Heart right ventricle (tissue), 16 donors: Measurements from ENCODE around the gene LRRN2. TPM values are rescaled to one million over a fixed set of nuclear protein-coding genes. Genes with fewer than 3 reads are reported as not detected.

ENCODE experiments used
- ATAC-seq, 8 donors: fragments of 200-7000 bp; cut with Tn5 transposase; one replicate each; pipeline ENCODE4 v1.9.1; 2020; ENCODE audit warnings: mild to moderate bottlenecking in 8 of 8, moderate library complexity in 8 of 8, moderate number of reproducible peaks in 1 of 8
- DNase-seq, 2 donors: peaks; one replicate each; pipeline ENCODE4 v3.0.0-alpha.2; 2020
- H3K27ac ChIP-seq, 10 donors: fragments of 200-600 bp; sonication (generic) in 2 of 10; one replicate each; pipeline versions ENCODE4 v1.5.0 to v1.8.0; 2020 to 2022; ENCODE audit warnings: mild to moderate bottlenecking in 3 of 10
- H3K27me3 ChIP-seq, 7 donors: fragments of 200-600 bp; one replicate each; pipeline ENCODE4 v1.8.0; 2021 to 2022; ENCODE audit warnings: mild to moderate bottlenecking in 2 of 7
- H3K36me3 ChIP-seq, 9 donors: fragments of 200-600 bp; sonication (generic) in 1 of 9; one replicate each; pipeline versions ENCODE4 v1.5.0 to v1.8.0; 2020 to 2022; ENCODE audit warnings: mild to moderate bottlenecking in 2 of 9
- H3K4me1 ChIP-seq, 9 donors: fragments of 200-600 bp; sonication (generic) in 1 of 9; one replicate each; pipeline versions ENCODE4 v1.5.0 to v1.8.0; 2020 to 2022; ENCODE audit warnings: mild to moderate bottlenecking in 4 of 9
- H3K4me3 ChIP-seq, 10 donors: fragments of 200-600 bp; sonication (generic) in 2 of 10; one replicate each; pipeline versions ENCODE4 v1.5.0 to v1.8.0; 2020 to 2022; ENCODE audit warnings: mild to moderate bottlenecking in 7 of 10, moderate library complexity in 2 of 10
- H3K9me3 ChIP-seq, 11 donors: fragments of 200-600 bp in 10 of 11; sonication (generic) in 2 of 11; one replicate each; pipeline versions ENCODE4 v1.5.0 to v1.8.0; 2013 to 2022; ENCODE audit warnings: mild to moderate bottlenecking in 2 of 11, control low read depth in 1 of 11, moderate library complexity in 1 of 11
- WGBS, 2 donors: extraction: QIAGEN DNeasy Blood & Tissue Kit; methylation state at CpG; one replicate each; pipeline ENCODE4 v1.1.7; 2013; ENCODE audit warnings: inconsistent platforms in 1 of 2; 5-methylcytosine and 5-hydroxymethylcytosine counted together
- intact Hi-C, 10 donors: fragments of 100-400 bp; cut with DNase I; formaldehyde crosslinking; loops; one replicate each; pipeline versions ENCODE4 v1.11.1 to v1.14.2; 2022
- polyA plus RNA-seq, 2 donors: library from polyadenylated mRNA; stranded (reverse); fragments of 200-250 nt; gene quantifications; one replicate each; pipeline ENCODE4 v1.2.3, GENCODE V29; 2013
- total RNA-seq, 10 donors: library from RNA; stranded (reverse); fragmentation: NEBNext Ultra II Directional in 3 of 10; extraction: Animal tissue kit (Norgen Biotek cat#: 25700) in 3 of 10; gene quantifications; one replicate each; pipeline versions ENCODE4 v1.2.1 to v1.2.4, GENCODE V29; 2021 to 2023
- TF ChIP-seq, protein P1 (sequence below), 9 donors: fragments of 200-600 bp; sonication (generic) in 2 of 9; IDR thresholded peaks; one replicate each; pipeline versions ENCODE4 v1.5.0 to v1.8.0; 2021 to 2022; ENCODE audit warnings: antibody characterized with exemption in 9 of 9, mild to moderate bottlenecking in 5 of 9, moderate library complexity in 1 of 9
- donor health status: Arrhythmogenic right ventricular cardiomyopathy.
- donor health status: ischemic (EF 13 %, LVEDD 7.1; RV severe dilation, severe dysfunction).
- donor health status: healthy with polysubstance abuse.
- donor health status: DM: no; HTN: yes; CAD: no.
- donor health status: DM: no; HTN: no; CAD: no.
- donor health status: ischemic (EF 25% LVEDD 6.9; RV normal size, moderate dysfunction).
- donor health status: ischemic (EF 25% LVEDD 5.7; RV mildly dilated, moderate dysfunction).
- donor health status: healthy.
- donor health status: DM: yes; HTN: yes; CAD: no.
- donor health status: Ischemic cardiomyopathy.
- donor health status: ischemic (EF 35%, LVEDD 5.7; RV mildly dilated, moderate dysfunction).
- donor health status: nonischemic (EF 11% LVEDD 7.7; RV severe dilation, severe dysfunction).
- donor health status: DM: yes; HTN: yes; CAD: no.
- donor health status: PGD.
- donor health status: ischemic (EF 29% LVEDD 5.4; RV normal size, mild dysfunction).
- donor health status: nonischemic (EF 23%, LVEDD 6.1; RV moderate dilation, normal function).

Gene LRRN2
- total and polyA plus RNA-seq, 12 donors = 0.73 to 2.9 (median 1.1) TPM

DNA sequence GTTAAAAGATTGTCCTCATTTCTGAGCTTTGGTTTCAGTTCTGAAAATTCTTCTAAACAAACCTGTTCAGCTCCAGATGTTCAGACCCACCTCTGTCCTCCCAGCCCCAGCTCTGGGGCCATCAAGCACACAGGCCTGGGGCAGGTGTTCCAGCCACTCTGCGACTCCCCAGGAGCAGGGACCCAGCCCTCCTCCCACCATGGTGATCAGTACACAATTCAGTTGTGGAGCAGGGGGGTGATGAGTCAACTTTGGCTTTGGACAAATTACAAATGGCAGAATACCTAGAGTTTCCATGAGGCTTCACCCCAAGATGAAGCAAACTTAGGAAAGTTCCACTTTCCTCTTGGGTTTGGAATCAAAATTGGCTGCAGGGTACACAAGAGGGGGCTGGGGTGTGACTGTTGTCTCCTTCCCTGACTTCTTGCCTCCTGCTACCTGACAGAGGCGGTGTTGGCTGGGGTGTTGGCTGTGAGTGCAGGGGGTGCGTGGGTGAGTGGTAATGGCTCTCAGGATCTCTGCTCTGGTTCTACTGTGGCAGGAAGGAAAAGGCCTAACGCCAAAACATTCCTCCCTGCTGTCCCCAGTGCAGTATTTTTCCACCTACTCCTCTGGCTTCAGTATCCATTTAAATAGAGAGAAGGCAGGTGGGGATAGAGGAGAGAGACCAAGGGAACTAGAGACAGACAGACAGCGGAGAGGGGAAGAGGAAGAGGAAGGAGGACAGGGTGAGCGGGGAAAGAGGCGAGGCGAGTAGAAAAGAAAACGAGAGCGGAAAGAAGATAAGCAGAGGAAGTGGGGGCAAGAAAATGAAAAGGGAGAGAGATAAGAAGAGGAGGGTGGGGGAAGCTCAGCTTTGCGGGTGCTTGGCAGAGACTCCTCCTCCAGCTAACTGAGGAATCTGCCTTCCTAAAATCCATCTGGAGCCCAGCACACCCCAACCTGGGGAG lies 20.6 kb upstream of the LRRN2 start:
- H3K36me3 ChIP-seq = no peaks in the 10 kb centered on the region
- 45 to 48% methylated on average over 11 of the region's 11 CpGs for WGBS, 2 donors
- intact Hi-C loops = no loop called here
- no peaks in the 10 kb centered on the region for H3K9me3 ChIP-seq
- no peak overlapping the region for H3K4me3 ChIP-seq
- TF ChIP-seq, protein P1, sequence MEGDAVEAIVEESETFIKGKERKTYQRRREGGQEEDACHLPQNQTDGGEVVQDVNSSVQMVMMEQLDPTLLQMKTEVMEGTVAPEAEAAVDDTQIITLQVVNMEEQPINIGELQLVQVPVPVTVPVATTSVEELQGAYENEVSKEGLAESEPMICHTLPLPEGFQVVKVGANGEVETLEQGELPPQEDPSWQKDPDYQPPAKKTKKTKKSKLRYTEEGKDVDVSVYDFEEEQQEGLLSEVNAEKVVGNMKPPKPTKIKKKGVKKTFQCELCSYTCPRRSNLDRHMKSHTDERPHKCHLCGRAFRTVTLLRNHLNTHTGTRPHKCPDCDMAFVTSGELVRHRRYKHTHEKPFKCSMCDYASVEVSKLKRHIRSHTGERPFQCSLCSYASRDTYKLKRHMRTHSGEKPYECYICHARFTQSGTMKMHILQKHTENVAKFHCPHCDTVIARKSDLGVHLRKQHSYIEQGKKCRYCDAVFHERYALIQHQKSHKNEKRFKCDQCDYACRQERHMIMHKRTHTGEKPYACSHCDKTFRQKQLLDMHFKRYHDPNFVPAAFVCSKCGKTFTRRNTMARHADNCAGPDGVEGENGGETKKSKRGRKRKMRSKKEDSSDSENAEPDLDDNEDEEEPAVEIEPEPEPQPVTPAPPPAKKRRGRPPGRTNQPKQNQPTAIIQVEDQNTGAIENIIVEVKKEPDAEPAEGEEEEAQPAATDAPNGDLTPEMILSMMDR (IDR thresholded peaks at IDR 0.05) = no peak
- peaks cover 0 to 24% (median 8%) of the 10 kb centered on the region in 7 donors for H3K27me3 ChIP-seq
- H3K27ac ChIP-seq = no peak overlapping the region
- DNase-seq = no peak
- peaks cover 0 to 13% (median 0%) of the 10 kb centered on the region in 9 donors for H3K4me1 ChIP-seq
- ATAC-seq = no peak

DNA sequence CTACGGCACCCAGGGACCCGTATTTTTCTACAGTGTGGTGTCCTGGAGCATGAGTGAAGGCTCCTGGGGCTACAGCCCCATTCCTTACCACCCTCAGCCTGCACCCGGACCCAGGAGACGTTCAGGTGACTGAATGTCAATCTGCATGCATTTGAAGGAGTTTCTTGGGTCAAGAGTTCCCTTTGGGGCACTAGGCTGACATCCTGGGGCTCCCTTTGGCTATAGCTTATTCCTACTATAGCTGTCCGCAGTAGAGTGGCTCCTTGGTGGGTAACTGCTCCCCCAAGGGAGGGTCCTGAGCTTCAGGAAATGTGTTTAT lies 19.9 kb upstream of the LRRN2 start:
- no peaks in the 10 kb centered on the region for H3K36me3 ChIP-seq
- intact Hi-C loops = no loop called here
- no peaks in the 10 kb centered on the region for H3K9me3 ChIP-seq
- no peak overlapping the region for H3K27ac ChIP-seq
- 88 to 96% methylated on average over 5 of the region's 5 CpGs for WGBS, 2 donors
- TF ChIP-seq, protein P1 (IDR thresholded peaks at IDR 0.05) = no peak
- H3K27me3 ChIP-seq = peaks cover 0 to 22% (median under 1%) of the 10 kb centered on the region in 7 donors
- no peak for ATAC-seq
- DNase-seq = no peak
- H3K4me1 ChIP-seq = peaks cover 0 to 13% (median 0%) of the 10 kb centered on the region in 9 donors
- H3K4me3 ChIP-seq = no peak overlapping the region

DNA sequence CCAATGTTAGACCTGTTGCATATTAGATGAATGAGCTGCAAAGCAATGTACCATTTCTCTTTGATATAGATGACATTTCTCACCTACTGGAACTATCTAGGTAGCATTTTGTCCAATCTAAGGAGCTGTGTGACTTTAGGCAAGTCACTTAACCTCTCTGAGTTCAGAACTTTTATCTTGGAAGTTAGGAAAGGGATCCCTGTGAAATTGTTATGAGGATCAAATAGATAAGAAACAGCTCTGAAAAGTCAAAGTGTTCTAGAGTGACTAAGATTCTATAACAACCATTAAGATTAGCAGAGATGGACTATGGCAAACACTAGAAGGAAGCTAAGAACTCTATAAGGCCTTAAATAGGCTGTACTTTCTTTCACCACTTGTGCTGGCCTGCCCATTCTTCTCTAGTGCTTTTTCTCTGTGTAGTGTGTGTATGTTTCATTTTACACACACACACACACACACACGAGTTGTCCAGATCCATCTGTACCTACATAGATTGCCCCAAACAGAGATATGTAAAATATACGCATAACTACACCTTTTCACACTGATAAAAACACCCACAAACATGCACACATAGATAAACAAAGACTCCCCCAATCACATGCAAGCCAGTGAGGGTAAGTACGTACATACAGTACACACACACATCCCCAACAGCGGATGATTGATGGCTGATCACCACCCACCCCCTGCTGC lies 19.4 kb upstream of the LRRN2 start:
- DNase-seq (no peak), ATAC-seq (no peak)
- Histone ChIP-seq H3K9me3 (no peaks in the 10 kb centered on the region), H3K4me3 (no peak overlapping the region), H3K27ac (no peak overlapping the region), H3K27me3 (peaks cover 0 to 22% (median 0%) of the 10 kb centered on the region in 7 donors), H3K36me3 (no peaks in the 10 kb centered on the region), H3K4me1 (peaks cover 0 to 13% (median 0%) of the 10 kb centered on the region in 9 donors)
- WGBS, 2 donors = 93 to 94% methylated on average over 4 of the region's 4 CpGs
- intact Hi-C loops = no loop called here
- TF ChIP-seq, protein P1 (IDR thresholded peaks at IDR 0.05) = no peak

DNA sequence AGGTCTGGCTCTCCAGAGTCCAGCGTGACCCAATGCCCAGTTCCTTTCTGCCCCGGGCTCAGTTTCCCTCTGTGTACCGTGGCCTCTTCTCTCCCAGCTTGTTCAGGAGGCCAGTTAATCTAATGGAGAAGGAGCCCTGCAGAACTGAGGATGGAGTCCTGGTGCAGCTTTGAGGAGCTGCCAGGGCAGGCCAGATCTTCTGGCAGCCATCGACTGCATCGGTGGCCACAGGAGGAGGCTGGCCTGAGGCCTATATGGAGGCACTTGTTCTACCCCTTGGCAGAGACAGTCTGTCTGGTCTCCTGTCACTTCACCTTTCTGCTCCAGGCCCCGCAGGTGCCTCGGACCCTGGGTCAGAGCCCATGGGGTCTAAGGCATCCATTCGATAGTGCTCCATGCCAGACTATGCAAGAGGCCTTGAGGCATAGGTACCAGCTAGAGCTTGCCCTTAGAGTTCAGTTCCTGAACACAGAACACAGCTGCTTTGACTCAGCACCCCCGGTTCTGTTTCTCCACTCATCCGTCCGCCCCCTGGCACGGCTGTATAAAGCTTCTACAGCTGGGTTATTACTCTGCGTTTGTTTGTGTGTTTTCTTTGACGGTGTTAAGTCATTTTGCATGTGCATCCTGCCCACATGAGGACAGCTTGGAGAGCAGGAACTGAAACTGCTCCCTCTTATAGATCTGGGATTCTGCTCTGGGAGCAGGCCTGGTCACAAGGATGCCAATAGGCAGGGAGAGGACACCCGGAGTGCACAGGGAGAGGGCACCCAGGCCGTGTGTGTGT lies 18.5 kb upstream of the LRRN2 start:
- peak in 4 of 8 donors; percentile 8 to 69 (median 56) for ATAC-seq
- 63 to 79% methylated on average over 15 to 16 of the region's 16 CpGs for WGBS, 2 donors
- no peak for DNase-seq
- H3K27me3 ChIP-seq = peaks cover 0 to 22% (median 0%) of the 10 kb centered on the region in 7 donors
- no peak overlapping the region for H3K27ac ChIP-seq
- no peak overlapping the region for H3K4me3 ChIP-seq
- no peaks in the 10 kb centered on the region for H3K36me3 ChIP-seq
- H3K9me3 ChIP-seq = no peaks in the 10 kb centered on the region
- TF ChIP-seq, protein P1 (IDR thresholded peaks at IDR 0.05) = no peak
- H3K4me1 ChIP-seq = peaks cover 0 to 13% (median 0%) of the 10 kb centered on the region in 9 donors
- intact Hi-C loops = no loop called here
